ENCODE data around the gene ZNF132.

GRCh38 chr19:58395979-58396627 lies 43.9 kb downstream of the ZNF132 start:
- TF ChIP-seq CTCF (IDR thresholded peaks at IDR 0.05) (no peak), POLR2A (IDR thresholded peaks at IDR 0.05) (no peak)

Data from right lobe of liver (tissue), 4 donors.